ENCODE results near the gene PRRC1. TPM values are rescaled to one million over a fixed set of nuclear protein-coding genes. Genes with fewer than 3 reads are reported as not detected.

The PRRC1 gene
- total RNA-seq, 4 donors from 2014 or later: 9.7 to 17.8 (median 10.3) TPM

GRCh38 chr5:127596501-127596900, 79.1 kb downstream of the PRRC1 start:
- intact Hi-C loops (cut with DNase I; ENCODE audit: low total_unique reads) (no loop called here), in situ Hi-C loops (cut with MboI; ENCODE audit: low sequenced_read_pairs in 4 of 4) (no loop called here)
- no peaks in the 10 kb centered on the region for H3K4me1 ChIP-seq
- DNase-seq: no peak
- ATAC-seq: no peak
- H3K27me3 ChIP-seq: no peaks in the 10 kb centered on the region
- TF ChIP-seq CTCF (IDR thresholded peaks at IDR 0.05 in 4 of 5, conservative IDR thresholded peaks at IDR 0.05 in 1 of 5): no peak
- TF ChIP-seq POLR2A (IDR thresholded peaks at IDR 0.05): no peak
- no peak overlapping the region for H3K4me3 ChIP-seq
- no peaks in the 10 kb centered on the region for H3K36me3 ChIP-seq
- H3K9me3 ChIP-seq: no peaks in the 10 kb centered on the region
- no peak overlapping the region for H3K27ac ChIP-seq

GRCh38 chr5:127599320-127599719, 81.9 kb downstream of the PRRC1 start:
- TF ChIP-seq POLR2A (IDR thresholded peaks at IDR 0.05): no peak
- no peak for TF ChIP-seq CTCF (IDR thresholded peaks at IDR 0.05 in 4 of 5, conservative IDR thresholded peaks at IDR 0.05 in 1 of 5)
- no peak overlapping the region for H3K27ac ChIP-seq
- no peaks in the 10 kb centered on the region for H3K36me3 ChIP-seq
- in situ Hi-C loops (cut with MboI; ENCODE audit: low sequenced_read_pairs in 4 of 4) (no loop called here), intact Hi-C loops (cut with DNase I; ENCODE audit: low total_unique reads) (no loop called here)
- no peak for DNase-seq
- H3K27me3 ChIP-seq: no peaks in the 10 kb centered on the region
- peaks cover 6 to 11% of the 10 kb centered on the region in 2 donors for H3K4me1 ChIP-seq
- no peak overlapping the region for H3K4me3 ChIP-seq
- ATAC-seq: no peak
- H3K9me3 ChIP-seq: no peaks in the 10 kb centered on the region

GRCh38 chr5:127599847-127600246, 82.4 kb downstream of the PRRC1 start:
- Histone ChIP-seq H3K27me3 (no peaks in the 10 kb centered on the region), H3K36me3 (no peaks in the 10 kb centered on the region), H3K4me3 (no peak overlapping the region), H3K27ac (no peak overlapping the region), H3K4me1 (peaks cover 6 to 11% of the 10 kb centered on the region in 2 donors), H3K9me3 (no peaks in the 10 kb centered on the region)
- no peak for ATAC-seq
- no peak for DNase-seq
- TF ChIP-seq POLR2A (IDR thresholded peaks at IDR 0.05) (no peak), CTCF (IDR thresholded peaks at IDR 0.05 in 4 of 5, conservative IDR thresholded peaks at IDR 0.05 in 1 of 5) (no peak)
- in situ Hi-C loops (cut with MboI; ENCODE audit: low sequenced_read_pairs in 4 of 4) (no loop called here), intact Hi-C loops (cut with DNase I; ENCODE audit: low total_unique reads) (no loop called here)

- H3K4me1 ChIP-seq: peaks cover 6 to 11% of the 10 kb centered on the region in 2 donors
- no peak overlapping the region for H3K27ac ChIP-seq
- no peak for ATAC-seq
- no peaks in the 10 kb centered on the region for H3K27me3 ChIP-seq
- no peaks in the 10 kb centered on the region for H3K9me3 ChIP-seq
- intact Hi-C loops (cut with DNase I; ENCODE audit: low total_unique reads) (no loop called here), in situ Hi-C loops (cut with MboI; ENCODE audit: low sequenced_read_pairs in 4 of 4) (no loop called here)
- no peak for TF ChIP-seq POLR2A (IDR thresholded peaks at IDR 0.05)
- TF ChIP-seq CTCF (IDR thresholded peaks at IDR 0.05 in 4 of 5, conservative IDR thresholded peaks at IDR 0.05 in 1 of 5): no peak
- DNase-seq: no peak
- H3K4me3 ChIP-seq: no peak overlapping the region
- no peaks in the 10 kb centered on the region for H3K36me3 ChIP-seq
These were observed 83.7 kb downstream of the PRRC1 start for GRCh38 chr5:127601111-127601510.

- H3K27ac ChIP-seq: no peak overlapping the region
- in situ Hi-C loops (cut with MboI; ENCODE audit: low sequenced_read_pairs in 4 of 4): no loop called here
- H3K36me3 ChIP-seq: no peaks in the 10 kb centered on the region
- peaks cover 6 to 11% of the 10 kb centered on the region in 2 donors for H3K4me1 ChIP-seq
- H3K4me3 ChIP-seq: no peak overlapping the region
- TF ChIP-seq CTCF (IDR thresholded peaks at IDR 0.05 in 4 of 5, conservative IDR thresholded peaks at IDR 0.05 in 1 of 5) (no peak), POLR2A (IDR thresholded peaks at IDR 0.05) (no peak)
- intact Hi-C loops (cut with DNase I; ENCODE audit: low total_unique reads): no loop called here
- no peaks in the 10 kb centered on the region for H3K27me3 ChIP-seq
- ATAC-seq: no peak
- H3K9me3 ChIP-seq: no peaks in the 10 kb centered on the region
- DNase-seq: no peak
These were observed 84.2 kb downstream of the PRRC1 start for GRCh38 chr5:127601601-127602000.
